Ishikawa (cell line): ENCODE measurements around the gene CCDC7.

Source experiments
- CEBPB ChIP-seq: IDR thresholded peaks from 2 replicates; pipeline ENCODE4 v1.6.1; 2012
- CREB1 ChIP-seq: IDR thresholded peaks from 2 replicates; pipeline ENCODE4 v1.6.1; 2012; ENCODE audit warnings: low read depth
- EGR1 ChIP-seq: IDR thresholded peaks from 2 replicates; pipeline ENCODE4 v1.6.1; 2012
- EP300 ChIP-seq: IDR thresholded peaks from 2 replicates; pipeline ENCODE4 v1.6.1; 2012; ENCODE audit warnings: borderline replicate concordance
- FOXM1 ChIP-seq: IDR thresholded peaks from 2 replicates; pipeline ENCODE4 v1.6.1; 2012; ENCODE audit warnings: low read depth, borderline replicate concordance
- MAX ChIP-seq: IDR thresholded peaks from 2 replicates; pipeline ENCODE4 v1.6.1; 2012
- NFIC ChIP-seq: IDR thresholded peaks from 2 replicates; pipeline ENCODE4 v1.6.1; 2012
- RAD21 ChIP-seq: IDR thresholded peaks from 2 replicates; pipeline ENCODE4 v1.6.1; 2012; ENCODE audit warnings: low read depth
- TAF1 ChIP-seq: IDR thresholded peaks from 2 replicates; pipeline ENCODE4 v1.6.1; 2012; ENCODE audit warnings: low read depth, mild to moderate bottlenecking
- TCF12 ChIP-seq: IDR thresholded peaks from 2 replicates; pipeline ENCODE4 v1.6.1; 2012; ENCODE audit warnings: low read depth
- TEAD4 ChIP-seq: IDR thresholded peaks from 2 replicates; pipeline ENCODE4 v1.6.1; 2012
- USF1 ChIP-seq: IDR thresholded peaks from 2 replicates; pipeline ENCODE4 v1.6.1; 2012
- YY1 ChIP-seq: IDR thresholded peaks from 2 replicates; pipeline ENCODE4 v1.6.1; 2012; ENCODE audit warnings: low read depth
- ZBTB7A ChIP-seq: IDR thresholded peaks from 2 replicates; pipeline ENCODE4 v1.6.1; 2012; ENCODE audit warnings: low read depth
- TF ChIP-seq, protein P1 (sequence below): IDR thresholded peaks from 2 replicates; pipeline ENCODE4 v1.6.1; 2012; ENCODE audit warnings: low read depth, mild to moderate bottlenecking

The CCDC7 gene

DNA sequence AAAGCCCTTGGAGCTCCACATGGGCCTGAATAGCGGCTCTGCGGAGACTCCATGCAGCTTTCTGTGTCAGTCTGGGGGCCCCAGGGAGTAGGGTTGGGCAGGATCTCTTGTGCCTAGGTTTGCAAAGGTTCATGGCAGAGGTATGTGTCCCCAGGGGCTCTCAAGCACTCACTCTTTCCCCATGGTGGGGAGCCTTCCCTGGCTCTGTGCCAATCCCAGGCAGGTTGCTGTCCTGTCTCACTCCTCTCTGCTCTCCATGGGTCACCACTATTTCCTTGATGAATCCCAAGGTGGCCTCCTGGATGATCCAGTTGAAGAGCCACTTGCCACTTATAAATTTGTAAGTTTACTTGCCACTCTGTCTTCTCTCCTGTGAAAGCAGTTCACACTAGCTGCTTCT is 238.4 kb downstream of the CCDC7 start:
- TF ChIP-seq CEBPB = no peak
- TF ChIP-seq EP300 = no peak
- no peak for TF ChIP-seq YY1
- TF ChIP-seq, protein P1, sequence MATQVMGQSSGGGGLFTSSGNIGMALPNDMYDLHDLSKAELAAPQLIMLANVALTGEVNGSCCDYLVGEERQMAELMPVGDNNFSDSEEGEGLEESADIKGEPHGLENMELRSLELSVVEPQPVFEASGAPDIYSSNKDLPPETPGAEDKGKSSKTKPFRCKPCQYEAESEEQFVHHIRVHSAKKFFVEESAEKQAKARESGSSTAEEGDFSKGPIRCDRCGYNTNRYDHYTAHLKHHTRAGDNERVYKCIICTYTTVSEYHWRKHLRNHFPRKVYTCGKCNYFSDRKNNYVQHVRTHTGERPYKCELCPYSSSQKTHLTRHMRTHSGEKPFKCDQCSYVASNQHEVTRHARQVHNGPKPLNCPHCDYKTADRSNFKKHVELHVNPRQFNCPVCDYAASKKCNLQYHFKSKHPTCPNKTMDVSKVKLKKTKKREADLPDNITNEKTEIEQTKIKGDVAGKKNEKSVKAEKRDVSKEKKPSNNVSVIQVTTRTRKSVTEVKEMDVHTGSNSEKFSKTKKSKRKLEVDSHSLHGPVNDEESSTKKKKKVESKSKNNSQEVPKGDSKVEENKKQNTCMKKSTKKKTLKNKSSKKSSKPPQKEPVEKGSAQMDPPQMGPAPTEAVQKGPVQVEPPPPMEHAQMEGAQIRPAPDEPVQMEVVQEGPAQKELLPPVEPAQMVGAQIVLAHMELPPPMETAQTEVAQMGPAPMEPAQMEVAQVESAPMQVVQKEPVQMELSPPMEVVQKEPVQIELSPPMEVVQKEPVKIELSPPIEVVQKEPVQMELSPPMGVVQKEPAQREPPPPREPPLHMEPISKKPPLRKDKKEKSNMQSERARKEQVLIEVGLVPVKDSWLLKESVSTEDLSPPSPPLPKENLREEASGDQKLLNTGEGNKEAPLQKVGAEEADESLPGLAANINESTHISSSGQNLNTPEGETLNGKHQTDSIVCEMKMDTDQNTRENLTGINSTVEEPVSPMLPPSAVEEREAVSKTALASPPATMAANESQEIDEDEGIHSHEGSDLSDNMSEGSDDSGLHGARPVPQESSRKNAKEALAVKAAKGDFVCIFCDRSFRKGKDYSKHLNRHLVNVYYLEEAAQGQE = no peak
- no peak for TF ChIP-seq NFIC
- no peak for TF ChIP-seq FOXM1
- TF ChIP-seq MAX = no peak
- TF ChIP-seq USF1 = no peak
- no peak for TF ChIP-seq RAD21
- TF ChIP-seq CREB1 = no peak
- no peak for TF ChIP-seq TAF1
- TF ChIP-seq TEAD4 = no peak
- no peak for TF ChIP-seq ZBTB7A
- no peak for TF ChIP-seq EGR1
- TF ChIP-seq TCF12 = no peak

GRCh38 chr10:32687116-32687515 is 241.2 kb downstream of the CCDC7 start:
- no peak for TF ChIP-seq FOXM1
- TF ChIP-seq YY1 = no peak
- no peak for TF ChIP-seq MAX
- no peak for TF ChIP-seq EGR1
- TF ChIP-seq TCF12 = no peak
- TF ChIP-seq CREB1 = no peak
- TF ChIP-seq, protein P1 = no peak
- TF ChIP-seq EP300 = no peak
- TF ChIP-seq CEBPB = no peak
- TF ChIP-seq TEAD4 = no peak
- TF ChIP-seq NFIC = no peak
- no peak for TF ChIP-seq USF1
- no peak for TF ChIP-seq ZBTB7A
- no peak for TF ChIP-seq RAD21
- TF ChIP-seq TAF1 = no peak

DNA sequence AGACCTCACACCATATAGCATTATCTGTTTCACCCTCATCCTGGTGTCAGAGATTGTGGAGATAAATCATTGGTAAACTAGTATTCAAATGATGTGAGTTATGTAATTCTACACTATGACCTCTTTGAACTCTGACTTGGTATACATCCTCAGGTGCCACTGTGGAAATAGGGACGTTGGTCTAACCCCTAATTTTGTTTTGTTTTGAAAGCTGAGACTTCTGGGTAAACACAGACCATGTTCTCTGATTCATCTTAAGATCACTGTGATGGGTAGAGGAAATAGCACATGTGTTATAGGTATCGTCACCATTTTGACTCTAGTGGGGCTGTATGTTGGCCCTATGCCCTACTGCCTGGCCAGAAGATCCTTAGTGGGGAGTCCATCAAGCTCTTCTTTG is 241.6 kb downstream of the CCDC7 start:
- TF ChIP-seq MAX (no peak), YY1 (no peak), EGR1 (no peak)

DNA sequence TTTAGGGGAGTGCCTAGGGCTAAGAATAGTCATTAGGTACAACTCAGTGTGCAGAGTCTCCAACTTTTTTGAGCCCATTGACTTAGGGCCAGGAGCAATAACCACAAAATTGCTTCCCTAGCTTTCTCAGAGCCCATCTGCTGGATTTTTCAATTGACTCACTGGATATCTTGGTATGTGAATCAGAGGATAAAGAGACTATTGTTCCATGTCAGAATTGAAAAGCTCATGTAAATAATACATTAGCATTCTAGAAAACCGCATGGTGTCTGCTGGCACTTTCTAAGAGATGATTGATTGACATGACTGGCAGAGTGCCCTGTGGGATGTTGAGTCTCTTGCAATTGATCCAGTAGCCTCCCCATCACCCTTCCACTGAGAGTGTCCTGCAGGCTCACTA is 246.2 kb downstream of the CCDC7 start:
- TF ChIP-seq TCF12 (no peak), CREB1 (no peak), MAX (no peak), TEAD4 (no peak; the same call in 1 of the 2 replicates), EGR1 (no peak), FOXM1 (no peak), ZBTB7A (no peak), TAF1 (no peak), NFIC (peak; percentile 64), USF1 (no peak), EP300 (peak; percentile 31; the same call in 1 of the 2 replicates), CEBPB (no peak), RAD21 (no peak)
- TF ChIP-seq, protein P1 = no peak
